Suprapubic skin (tissue), 4 donors: Measurements from ENCODE around the gene CCNA2.

Source experiments
- POLR2A ChIP-seq, 2 donors: fragments of 450-650 bp; IDR thresholded peaks; one replicate each; pipeline ENCODE4 v1.6.1; 2017; ENCODE audit warnings: antibody characterized with exemption in 2 of 2, mild to moderate bottlenecking in 2 of 2, moderate library complexity in 2 of 2
- POLR2AphosphoS5 ChIP-seq, 3 donors: sonication (generic); formaldehyde crosslinking; IDR thresholded peaks; one replicate each; pipeline ENCODE4 v1.6.1; 2017; ENCODE audit warnings: antibody characterized with exemption in 3 of 3

DNA sequence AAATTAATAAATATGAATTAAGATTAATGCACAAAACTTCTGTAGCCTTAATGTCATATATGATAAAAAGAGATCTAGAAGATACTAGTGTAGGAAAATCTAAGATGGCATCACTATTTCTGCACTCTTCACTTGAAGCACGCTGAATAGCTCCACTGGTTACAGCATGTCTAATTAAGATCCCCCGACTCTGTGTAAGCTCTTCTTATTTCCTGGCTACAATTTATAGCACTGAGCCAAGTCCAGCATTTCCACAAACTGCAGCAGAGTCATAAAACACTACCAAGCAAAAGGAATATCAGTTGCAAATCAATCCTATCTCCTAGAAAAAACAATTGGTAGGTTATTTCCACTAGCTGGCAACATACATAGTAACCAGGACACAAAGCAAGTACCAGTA is 1.3 kb upstream of the CCNA2 start:
- TF ChIP-seq POLR2A (IDR thresholded peaks at IDR 0.05) (no peak), POLR2AphosphoS5 (IDR thresholded peaks at IDR 0.05) (no peak)
